ENCODE measurements around the gene PDF.

The PDF gene

DNA sequence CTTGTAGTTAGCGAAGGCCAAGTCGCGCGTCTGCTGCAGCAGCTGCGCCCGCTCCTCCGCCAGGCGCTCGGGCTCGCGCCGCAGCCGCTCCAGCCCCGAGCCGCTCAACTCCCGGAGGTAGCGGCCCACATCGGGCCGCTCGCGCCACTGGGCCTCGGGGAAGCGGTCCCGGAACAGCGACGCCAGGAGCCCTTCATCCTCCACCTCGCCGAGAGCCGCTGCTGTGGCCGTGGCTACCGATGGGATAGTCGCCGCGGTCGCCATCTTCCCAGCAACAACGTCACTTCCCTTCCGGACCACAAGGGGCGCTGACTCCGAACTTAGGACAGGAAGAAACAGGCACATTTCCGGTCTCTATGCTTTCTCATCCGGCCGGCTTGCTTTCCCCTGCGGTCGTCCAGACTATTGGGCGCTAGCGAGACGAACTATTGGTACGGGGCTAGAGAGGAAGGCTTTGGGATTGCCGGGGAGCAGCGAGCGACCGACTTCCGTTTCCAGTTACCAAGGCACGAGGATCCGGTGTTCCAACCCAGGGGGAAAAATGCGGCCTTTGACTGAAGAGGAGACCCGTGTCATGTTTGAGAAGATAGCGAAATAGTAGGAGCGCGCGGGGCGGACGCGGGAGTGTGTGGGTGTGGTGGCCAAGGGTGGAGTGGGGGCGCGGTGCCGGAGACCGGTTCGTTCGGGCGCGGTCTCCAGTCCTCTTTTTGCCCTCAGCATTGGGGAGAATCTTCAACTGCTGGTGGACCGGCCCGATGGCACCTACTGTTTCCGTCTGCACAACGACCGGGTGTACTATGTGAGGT lies 9.1 kb upstream of the PDF start, which contains the start of the genes COG8 and NIP7:
COG8 (minus strand) TSS at position 276 of the 806 bp plus-strand sequence; CDS start at position 264, 12 bp downstream.
NIP7 (plus strand) TSS at position 484 of the 806 bp plus-strand sequence; CDS start at position 542, 58 bp downstream.
- DNase-seq (ENCODE audit: low spot score) = peak; percentile 96

DNA sequence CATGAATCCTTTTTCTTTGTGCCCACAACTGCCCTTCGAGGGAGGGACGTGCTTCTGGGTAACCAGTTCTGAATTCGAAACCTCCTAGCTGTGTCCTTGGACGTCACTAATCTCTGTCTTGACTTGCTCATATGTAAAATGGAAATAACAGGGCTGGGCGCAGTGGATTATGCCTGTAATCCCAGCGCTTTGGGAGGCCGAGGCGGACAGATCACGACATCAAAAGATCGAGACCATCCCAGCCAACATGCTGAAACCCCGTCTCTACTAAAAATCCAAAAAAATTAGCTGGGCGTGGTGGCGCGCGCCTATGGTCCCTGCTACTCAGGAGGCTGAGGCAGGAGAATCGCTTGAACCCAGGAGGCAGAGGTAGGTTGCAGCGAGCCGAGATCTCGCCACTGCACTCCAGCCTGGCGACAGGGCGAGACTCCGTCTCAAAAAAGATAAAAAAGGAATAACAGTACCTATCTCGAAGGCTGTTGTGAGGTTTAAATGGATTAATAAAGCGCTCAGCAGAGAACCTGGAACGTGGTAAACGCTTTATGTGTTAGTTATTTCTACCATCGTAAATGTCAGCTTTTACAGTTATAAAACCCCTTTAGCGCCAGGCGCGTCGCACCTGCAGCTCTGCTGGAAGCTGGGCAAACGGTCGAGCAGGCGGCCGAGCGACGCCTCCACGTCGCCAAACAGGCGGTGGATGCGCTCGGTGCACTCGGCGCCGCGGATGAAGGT lies 8.3 kb upstream of the PDF start:
- DNase-seq (ENCODE audit: low spot score) = no peak

DNA sequence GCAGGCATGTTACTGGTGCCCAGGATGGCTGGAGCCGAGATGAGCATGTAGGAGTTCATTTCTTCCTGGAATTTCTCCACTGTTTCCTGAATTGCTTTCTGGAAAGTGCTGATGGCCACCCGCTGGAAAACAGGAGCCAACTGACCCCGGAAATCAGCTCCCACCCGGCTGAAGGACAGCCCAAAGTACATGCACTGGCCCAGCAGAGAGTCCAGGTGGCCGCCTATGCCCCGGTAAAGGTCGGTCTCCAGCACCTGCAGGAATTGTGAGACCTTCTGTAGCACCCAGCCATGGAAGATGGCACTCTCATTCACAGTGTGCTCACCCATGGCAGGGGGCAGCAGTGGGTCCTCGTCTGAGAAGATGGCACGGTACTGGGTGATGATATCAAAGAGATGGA lies 4.3 kb upstream of the PDF start:
- no peak for DNase-seq (ENCODE audit: low spot score)

DNA sequence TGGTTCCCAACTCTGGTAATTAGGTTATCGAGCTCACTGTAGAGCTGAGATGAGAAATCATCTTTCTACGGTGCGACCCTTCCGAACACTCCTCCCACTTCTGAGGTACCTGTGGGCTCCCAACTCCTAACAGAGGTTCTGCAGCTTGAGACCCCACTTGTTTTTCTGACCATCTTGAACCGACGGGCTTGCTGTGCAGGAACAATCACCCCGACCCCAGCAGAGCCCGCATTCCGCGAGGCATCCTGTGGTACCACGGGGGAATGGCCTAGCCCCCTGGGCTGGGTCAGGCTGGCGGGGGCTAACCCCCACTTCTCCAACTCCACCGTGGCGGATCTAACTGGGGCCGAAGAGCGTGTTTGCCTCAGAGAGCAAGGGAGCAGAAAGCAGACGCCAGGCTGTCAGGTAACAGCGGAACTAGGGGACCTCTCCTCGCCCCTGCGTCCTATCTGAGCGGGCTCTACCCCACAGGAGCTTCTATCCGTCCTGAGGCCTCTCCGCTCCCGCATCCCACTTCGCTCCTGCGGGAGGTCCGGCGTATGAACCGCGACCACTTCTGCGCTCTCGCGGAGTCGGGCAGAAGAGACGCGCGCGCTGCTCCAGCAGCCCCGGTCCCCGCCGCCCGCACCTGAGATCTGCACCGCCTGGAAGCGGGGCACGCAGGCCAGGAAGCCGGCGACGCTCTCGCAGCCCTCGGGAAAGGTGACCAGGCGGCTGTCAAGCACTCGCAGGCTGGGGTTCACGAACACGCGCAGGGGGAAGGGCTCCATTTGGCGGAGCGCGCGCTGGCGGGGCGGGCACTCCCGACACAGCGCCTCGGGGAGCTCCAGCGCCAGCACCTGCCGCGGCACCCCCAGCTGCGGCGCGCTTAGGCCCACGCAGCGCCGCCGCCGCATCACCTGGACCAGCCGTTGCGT lies 761 bp downstream of the PDF start:
- DNase-seq (ENCODE audit: low spot score) = peak; percentile 57

DNA sequence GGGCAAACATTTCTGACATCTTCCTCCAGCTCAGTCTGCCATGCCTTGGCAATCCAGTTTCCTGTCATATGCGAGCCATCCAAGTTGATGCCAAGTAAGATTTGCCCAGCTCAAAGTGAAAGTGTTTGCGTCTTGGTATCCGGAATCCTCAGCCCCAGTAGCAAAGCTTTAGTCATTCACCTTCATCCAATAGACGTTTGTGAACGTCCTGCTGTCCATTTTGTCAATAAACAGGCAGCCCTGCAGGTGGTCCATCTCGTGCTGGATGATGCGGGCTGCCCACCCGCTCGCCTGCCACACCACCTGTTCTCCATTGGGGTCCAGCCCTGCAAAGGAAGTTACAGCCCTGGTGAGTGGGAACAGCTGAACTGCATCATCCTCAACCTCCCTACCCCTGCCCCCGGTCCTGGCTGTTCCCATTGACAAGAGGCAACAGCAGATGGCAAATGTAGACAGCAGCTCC lies 1.5 kb downstream of the PDF start:
- no peak for DNase-seq (ENCODE audit: low spot score)

DNA sequence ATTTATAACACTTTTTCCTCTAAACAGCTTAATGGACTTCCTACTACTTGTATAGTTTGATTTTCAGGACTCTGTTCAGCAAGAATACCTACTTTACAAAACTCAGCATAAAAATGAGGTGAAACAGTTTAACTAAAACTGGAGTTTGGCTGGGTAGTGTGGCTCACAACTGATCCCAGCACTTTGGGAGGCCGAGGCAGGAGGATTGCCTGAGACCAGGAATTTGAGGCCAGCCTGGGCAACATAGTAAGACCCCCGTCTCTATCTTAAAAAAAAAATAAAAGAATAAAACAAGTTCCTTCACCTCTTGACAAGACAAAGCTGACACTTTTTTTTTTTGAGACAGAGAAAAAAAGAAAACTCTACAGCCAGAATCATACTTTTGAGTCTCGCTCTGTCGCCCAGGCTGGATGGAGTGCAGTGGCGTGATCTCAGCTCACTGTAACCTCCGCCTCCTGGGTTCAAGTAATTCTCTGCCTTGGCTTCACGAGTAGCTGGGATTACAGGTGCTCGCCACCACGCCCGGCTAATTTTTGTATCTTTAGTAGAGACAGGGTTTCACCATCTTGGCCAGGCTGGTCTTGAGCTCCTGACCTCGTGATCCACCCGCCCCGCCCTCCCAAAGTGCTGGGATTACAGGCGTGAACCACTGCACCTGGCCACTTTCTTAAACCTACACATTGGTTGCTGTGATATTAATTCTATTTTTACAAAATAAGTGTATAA lies 2.6 kb downstream of the PDF start:
- DNase-seq (ENCODE audit: low spot score) = no peak

DNA sequence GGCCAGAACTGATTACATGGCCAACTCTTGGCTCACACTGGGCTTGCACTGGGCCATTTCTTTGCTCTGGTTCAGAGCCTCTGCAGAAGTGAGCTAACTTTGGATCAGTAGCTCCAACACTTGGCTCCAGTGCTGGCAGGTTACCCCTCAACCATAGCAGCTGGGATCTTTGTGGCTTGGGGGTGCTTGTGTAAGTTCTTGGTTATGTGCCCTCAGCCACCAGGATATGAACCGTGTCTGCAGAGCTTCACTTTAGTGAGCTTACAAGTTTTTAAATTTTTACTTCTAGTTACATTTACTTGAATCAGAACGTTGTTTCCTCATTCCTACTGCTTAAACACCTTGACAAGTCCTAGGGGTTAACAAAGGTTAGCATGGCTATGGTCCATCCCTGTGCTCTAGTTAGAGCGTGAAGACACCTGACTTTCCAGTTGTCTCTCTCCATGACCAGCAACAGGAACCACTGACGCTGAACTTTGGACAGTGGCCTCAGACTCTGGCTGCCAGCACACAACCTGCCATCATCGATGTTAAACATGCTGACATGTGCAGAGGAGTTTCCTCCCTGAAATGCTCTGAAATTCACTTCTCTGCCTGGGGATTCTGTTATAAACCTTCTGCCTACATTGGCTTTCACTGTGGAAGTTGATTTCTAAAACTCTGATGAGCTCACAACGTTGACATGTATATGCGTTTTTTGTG lies 4.1 kb downstream of the PDF start:
- no peak for DNase-seq (ENCODE audit: low spot score)

DNA sequence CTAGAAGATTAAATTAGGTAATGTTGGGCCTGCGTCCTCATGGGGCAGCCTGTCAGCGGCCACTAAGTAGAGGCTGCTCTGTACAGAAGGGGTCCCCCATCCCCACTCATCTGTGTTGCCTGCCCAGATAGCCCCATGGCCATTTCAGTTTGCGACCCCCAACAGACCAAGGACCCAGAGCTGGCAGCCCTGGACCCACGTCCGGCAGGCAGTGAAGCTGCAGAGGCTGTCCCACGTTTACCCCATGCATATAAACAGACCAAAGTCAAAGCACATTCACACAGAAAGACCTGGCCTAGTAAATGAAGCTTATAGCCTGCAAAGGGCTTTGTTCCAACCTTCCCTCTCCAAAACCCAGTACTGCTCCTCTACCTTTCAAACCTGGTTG lies 4.6 kb downstream of the PDF start:
- no peak for DNase-seq (ENCODE audit: low spot score)

DNA sequence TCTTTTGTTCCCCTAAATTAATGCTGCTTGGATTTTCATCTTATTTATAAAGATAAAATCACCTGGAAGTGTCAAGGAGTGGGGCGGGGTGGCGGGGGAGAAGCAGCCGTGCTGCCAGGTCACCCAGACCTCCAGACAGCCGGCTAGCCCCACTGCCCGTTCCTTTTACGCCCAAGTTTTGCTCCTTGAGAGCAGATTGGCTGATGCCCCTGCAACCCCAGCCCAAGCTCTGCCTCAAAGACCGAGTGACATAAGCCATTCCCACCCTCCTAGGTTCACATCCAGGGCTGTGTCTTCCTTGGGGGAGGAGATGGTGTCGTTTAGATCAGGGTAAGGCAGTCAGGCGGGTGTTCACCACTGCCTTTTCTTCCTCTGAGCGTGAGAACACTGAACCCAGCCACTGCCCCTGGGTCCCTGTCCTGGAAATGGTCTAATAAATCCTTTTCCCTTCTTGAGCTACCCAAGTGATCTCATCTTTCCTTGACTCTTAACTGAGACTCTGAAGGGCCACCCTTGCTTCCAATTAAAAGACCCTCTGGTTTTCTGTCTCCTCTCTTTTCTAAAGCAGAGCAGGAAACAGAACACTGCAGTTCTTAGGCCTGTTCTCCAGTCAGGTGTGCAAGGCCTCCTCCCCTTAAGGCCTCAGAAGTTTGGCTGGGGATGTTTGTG lies 5.7 kb downstream of the PDF start:
- DNase-seq (ENCODE audit: low spot score) = no peak

DNA sequence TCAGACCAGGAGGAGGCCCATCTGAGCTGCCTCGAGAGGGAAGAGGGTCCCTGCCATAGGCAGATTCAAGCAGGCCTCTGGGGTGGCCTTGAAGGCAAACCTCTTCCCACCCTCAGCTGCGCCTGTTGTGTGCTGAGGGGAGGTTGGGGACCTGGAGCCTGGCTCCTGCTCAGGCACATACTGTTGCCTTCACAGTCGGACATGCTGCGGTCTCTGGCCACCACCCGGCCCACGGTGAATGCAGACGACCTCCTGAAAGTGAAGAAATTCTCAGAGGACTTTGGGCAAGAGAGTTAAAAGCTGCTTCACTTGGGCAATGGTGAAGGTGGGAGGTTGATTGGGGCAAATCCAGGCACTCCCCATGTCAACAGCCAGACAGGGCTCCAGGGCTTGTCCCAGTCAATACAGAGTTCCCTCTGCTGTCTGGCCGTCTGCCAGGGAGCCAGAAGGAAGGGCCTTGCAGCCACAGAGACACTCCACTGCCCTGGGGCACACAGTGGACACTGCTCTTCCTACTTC lies 6.3 kb downstream of the PDF start:
- no peak for DNase-seq (ENCODE audit: low spot score)

DNA sequence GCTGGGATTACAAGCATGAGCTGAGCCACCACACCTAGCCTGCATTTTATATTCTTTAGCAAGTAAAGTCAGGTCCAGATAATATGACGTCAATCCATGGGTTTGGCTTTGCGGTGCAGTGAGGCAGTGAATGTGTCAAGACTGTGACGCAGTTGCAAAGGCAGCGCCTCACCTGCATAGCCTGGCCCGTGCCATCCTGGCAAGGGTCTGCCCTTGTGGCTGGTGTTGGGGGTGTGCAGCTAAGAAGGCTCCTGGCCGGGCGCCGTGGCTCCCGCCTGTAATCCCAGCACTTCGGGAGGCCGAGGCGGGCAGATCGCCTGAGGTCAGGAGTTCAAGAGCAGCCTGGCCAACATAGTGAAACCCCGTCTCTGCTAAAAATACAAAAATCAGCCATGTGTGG lies 7.0 kb downstream of the PDF start:
- no peak for DNase-seq (ENCODE audit: low spot score)

DNA sequence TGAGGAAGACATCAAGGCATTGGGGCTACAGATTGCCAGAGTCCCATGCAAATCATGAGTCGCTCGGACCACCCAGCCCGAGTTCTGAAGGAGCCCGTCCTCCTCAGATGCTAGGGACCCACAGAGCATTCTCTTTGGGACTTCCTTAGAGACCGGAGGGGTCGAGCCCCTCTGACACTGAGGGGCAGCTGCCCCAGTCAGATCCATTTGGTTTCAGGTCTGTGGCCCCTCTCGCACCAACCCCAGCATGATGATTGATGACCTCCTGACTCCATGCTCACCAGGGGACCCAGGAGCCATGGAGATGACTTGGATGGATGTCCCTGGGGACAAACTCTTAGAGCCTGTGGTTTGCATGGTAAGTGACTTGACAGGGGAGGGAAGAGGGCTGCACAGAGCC lies 8.0 kb downstream of the PDF start:
- DNase-seq (ENCODE audit: low spot score) = no peak

DNA sequence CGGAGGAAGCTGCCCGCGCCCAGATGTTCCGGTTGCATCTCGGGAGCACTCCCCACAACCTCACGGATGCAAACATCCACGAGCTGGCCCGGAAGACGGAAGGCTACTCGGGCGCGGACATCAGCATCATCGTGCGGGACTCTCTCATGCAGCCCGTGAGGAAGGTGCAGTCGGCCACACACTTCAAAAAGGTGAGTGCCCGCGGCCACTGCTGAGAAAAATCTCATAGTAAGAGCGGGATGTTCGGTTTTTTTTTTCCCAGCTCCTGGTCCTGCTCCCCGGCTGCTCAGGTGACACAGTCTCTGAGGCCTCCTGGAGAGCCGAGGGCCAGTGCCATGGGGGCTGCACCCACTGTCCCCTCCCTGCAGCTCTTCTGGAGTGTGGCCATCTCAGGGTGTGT lies 9.3 kb downstream of the PDF start:
- no peak for DNase-seq (ENCODE audit: low spot score)

DNA sequence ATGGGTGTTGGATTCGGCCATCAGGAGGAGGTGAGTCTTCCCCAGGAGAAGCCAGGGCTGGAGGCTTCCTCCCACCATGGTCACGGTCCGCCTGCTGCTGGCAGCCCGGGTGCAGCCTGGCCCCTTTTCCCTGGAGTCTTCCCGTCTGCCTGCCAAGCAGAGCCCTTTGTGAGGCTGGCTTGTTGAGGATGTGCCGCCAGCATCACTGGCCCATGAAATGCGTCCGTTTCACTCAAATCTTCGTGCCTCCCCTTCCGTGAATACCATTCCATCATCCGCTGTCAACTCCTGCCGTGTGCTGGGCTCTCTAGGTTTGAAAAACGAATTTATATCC lies 9.7 kb downstream of the PDF start:
- DNase-seq (ENCODE audit: low spot score) = no peak

DNA sequence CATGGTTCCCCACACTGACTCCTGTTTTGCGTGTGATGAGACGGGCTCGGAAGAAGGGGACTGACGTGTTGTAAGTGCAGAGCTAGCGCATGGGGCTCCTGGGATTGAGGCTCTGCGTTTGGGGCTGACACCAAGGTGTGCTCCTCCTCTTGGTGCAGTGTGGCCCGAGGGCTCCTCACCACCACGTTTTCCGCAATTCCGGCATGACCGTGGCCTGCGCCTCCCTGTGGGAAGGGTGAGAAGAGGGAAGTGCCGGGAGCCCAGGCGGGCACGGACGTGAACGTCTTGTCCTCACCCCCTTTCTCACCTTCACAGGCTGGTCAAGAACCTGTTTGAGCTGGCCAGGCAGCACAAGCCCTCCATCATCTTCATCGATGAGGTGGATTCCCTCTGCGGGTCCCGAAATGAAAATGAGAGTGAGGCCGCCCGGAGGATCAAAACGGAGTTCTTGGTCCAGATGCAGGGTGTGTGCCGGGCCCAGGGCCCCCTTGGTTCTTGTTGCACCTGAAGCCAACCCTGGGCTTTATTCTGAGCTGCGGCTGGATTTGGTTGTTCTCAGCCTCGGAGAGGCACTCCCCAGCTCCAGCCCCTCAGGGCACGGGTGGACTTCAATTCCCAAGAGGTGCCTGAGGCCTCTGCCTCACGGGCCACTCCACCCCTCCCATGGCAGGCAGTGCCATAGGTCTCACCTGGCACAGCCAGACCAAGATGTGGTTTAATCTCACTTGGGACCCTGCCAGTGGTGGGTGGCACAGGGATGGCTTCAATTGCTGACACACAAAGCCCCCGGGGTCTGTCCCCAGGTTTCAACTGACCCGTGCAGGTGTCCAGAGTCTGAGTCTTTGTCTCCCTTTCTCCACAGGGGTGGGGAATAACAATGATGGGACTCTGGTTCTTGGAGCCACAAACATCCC lies 10.3 kb downstream of the PDF start:
- DNase-seq (ENCODE audit: low spot score) = no peak

DNA sequence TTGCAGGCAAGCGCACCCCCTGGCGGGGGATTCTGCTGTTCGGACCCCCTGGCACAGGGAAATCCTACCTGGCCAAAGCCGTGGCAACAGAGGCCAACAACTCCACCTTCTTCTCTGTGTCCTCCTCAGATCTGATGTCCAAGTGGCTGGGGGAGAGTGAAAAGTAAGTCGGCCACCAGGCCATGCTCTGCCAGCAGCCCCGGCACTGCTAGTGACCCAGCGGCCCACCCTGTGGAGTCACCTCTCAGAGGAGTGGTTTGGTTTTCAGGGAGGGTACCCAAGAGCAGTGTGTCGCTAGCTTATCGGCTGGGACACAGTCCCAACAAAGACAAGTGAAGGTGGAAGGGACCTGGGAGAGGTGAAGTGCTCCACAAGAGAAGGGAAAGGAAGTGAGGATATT lies 11.0 kb downstream of the PDF start:
- DNase-seq (ENCODE audit: low spot score) = no peak

DNA sequence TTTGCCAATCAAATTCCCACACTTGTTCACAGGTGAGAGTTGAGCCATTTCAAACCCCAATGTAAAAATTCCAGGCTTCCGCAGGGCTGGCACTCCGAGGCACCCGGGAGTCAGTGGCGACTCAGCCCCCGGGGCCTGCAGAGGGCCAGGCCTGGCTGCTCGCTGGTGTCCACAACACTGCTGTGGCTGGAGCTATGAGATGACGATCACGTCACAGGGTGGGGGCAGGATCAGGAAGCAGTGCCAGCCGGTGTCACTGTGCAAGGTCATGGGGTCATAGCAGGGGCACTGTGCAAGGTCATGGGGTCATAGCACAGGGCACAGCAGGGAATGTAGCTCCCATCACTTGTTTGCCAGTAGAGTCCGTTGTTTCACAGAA lies 11.5 kb downstream of the PDF start:
- DNase-seq (ENCODE audit: low spot score) = no peak

DNA sequence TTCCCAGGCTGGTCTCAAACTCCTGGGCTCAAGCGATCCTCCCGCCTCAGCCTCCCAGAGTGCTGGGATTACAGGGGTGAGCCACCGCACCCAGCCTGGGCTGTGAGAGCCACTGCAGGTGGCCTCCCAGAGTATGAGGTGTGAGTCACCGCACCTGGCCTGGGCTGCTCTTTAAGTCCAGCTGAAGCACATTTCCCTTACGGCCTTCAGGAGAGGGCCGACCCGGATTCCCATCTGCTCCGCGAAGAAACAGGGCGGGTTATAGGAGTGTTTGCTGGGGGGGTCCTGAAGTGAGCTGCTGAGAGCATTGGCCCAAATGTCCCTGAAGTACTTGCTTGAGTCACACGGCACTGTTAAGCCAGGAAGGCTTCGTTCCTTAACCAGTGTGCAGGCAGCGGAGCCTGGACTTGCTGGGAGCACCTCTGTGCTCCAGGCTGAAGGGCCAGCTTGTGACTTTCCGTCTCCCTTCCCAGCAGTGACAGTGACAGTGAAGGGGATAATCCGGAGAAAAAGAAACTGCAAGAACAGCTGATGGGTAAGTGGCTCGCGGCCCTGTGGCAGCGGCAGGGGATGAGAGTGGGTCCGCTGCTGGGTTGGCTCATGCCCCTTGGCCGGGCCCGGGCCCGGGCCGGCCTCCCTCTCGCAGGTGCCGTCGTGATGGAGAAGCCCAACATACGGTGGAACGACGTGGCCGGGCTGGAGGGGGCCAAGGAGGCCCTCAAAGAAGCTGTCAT lies 12.0 kb downstream of the PDF start:
- DNase-seq (ENCODE audit: low spot score) = no peak

Measured in GM03348 (cell line).